ENCODE results near the gene P2RY12. TPM values are rescaled to one million over a fixed set of nuclear protein-coding genes. Genes with fewer than 3 reads are reported as not detected.

P2RY12 gene
- total and polyA plus RNA-seq, 2 of the 8 experiments (the other 6 are each of a cell fraction or from before 2014, with no cell fraction given) = not detected

DNA sequence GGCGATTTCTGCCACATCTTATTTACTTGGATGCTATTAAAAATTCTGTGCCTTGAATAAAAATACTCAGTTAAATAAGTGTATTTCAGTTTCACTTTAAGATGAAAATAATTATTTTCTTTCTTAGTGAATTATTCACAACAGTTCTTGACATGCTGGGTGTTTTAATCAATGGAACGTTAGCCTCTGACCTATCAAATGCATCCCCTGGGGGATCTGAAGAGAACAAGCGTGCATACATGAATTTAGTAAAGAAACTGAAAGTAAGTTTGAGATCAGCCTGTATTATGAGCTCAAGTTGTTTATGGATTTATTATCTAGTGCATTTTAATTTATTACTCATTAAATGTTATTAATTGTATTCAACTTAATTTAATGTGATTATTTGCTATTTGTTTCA, 597 bp downstream of the P2RY12 start:
- no peak overlapping the region for H3K14ac ChIP-seq (ENCODE audit: insufficient read length)
- H2BK120ac ChIP-seq (replicated peaks; ENCODE audit: low read depth, low read length) = no peak overlapping the region
- no peaks in the 10 kb centered on the region for H3K79me1 ChIP-seq (ENCODE audit: low read depth, low read length)
- POLR2A ChIA-PET (ENCODE audit: partially characterized antibody) = no interaction called here
- no peak overlapping the region for H3K56ac ChIP-seq (replicated peaks; ENCODE audit: insufficient read length, low read depth, low read length)
- no peaks in the 10 kb centered on the region for H3K4me1 ChIP-seq (replicated peaks in 1 of 4; ENCODE audit: control insufficient read depth in 3 of 4, insufficient read depth in 4 of 4, low read length in 3 of 4)
- H2BK5ac ChIP-seq (ENCODE audit: low read depth, low read length) = no peak overlapping the region
- DNase-seq (ENCODE audit: low read depth in 1 of 2, low spot score in 2 of 2) = no peak
- H3K9ac ChIP-seq (replicated peaks in 1 of 4; ENCODE audit: extremely low read depth in 1 of 4, low read depth in 3 of 4, low read length in 3 of 4) = no peak overlapping the region
- no peak overlapping the region for H3K27ac ChIP-seq (ENCODE audit: low read depth, low read length)
- H3K23ac ChIP-seq (ENCODE audit: insufficient read length) = no peak overlapping the region
- FAIRE-seq = no peak
- no peaks in the 10 kb centered on the region for H3K9me3 ChIP-seq (ENCODE audit: insufficient read depth in 2 of 2, low read depth in 1 of 2, low read length in 1 of 2)
- no peak overlapping the region for H4K5ac ChIP-seq (ENCODE audit: insufficient read length, low read depth, low read length)
- H4K20me1 ChIP-seq (replicated peaks in 1 of 2; ENCODE audit: control insufficient read depth in 1 of 2, insufficient read depth in 2 of 2, low read length in 2 of 2) = no peaks in the 10 kb centered on the region
- H3K4ac ChIP-seq (replicated peaks; ENCODE audit: insufficient read length, low read depth, low read length) = no peak overlapping the region
- TF ChIP-seq, protein P1, sequence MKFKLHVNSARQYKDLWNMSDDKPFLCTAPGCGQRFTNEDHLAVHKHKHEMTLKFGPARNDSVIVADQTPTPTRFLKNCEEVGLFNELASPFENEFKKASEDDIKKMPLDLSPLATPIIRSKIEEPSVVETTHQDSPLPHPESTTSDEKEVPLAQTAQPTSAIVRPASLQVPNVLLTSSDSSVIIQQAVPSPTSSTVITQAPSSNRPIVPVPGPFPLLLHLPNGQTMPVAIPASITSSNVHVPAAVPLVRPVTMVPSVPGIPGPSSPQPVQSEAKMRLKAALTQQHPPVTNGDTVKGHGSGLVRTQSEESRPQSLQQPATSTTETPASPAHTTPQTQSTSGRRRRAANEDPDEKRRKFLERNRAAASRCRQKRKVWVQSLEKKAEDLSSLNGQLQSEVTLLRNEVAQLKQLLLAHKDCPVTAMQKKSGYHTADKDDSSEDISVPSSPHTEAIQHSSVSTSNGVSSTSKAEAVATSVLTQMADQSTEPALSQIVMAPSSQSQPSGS (IDR thresholded peaks at IDR 0.05; ENCODE audit: low read length) = no peak
- TF ChIP-seq FOSL1 (IDR thresholded peaks at IDR 0.05; ENCODE audit: insufficient read depth, low read depth, low read length) = no peak
- CTCF ChIA-PET (ENCODE audit: partially characterized antibody) = interaction anchor here (0.7 to 1.2 kb wide), 3 partner anchors 14 to 56 kb away, joined by 3 to 4 read pairs (median 3); no protein-coding TSS in a partner anchor
- H2AK5ac ChIP-seq (ENCODE audit: low read depth, low read length) = no peak overlapping the region
- H3K36me3 ChIP-seq (ENCODE audit: control insufficient read depth in 2 of 4, insufficient read depth in 4 of 4, low read length in 3 of 4) = peaks cover 0 to 22% (median 1%) of the 10 kb centered on the region in 4 experiments; a peak in 4 of 8 replicates
- H2BK20ac ChIP-seq (ENCODE audit: low read length) = no peak overlapping the region
- H3K18ac ChIP-seq (ENCODE audit: extremely low read depth, low read length) = no peak overlapping the region
- no peaks in the 10 kb centered on the region for H3K27me3 ChIP-seq (replicated peaks in 1 of 4; ENCODE audit: control insufficient read depth in 3 of 4, extremely low read depth in 1 of 4, insufficient read depth in 3 of 4, low read length in 3 of 4)
- no peaks in the 10 kb centered on the region for H3K79me2 ChIP-seq (ENCODE audit: control insufficient read depth in 1 of 2, insufficient read depth in 2 of 2, low read length in 2 of 2)
- H2BK12ac ChIP-seq (ENCODE audit: low read depth, low read length) = no peak overlapping the region
- no peak overlapping the region for H2AFZ ChIP-seq (ENCODE audit: low read length)
- no peaks in the 10 kb centered on the region for H3K23me2 ChIP-seq (ENCODE audit: low read depth, low read length)
- H2BK15ac ChIP-seq (ENCODE audit: low read length) = no peak overlapping the region
- H3K4me2 ChIP-seq (ENCODE audit: insufficient read depth in 1 of 2, low read depth in 2 of 2, low read length in 2 of 2) = no peak overlapping the region
- no peak overlapping the region for H4K91ac ChIP-seq (replicated peaks; ENCODE audit: insufficient read length, low read length)
- no peak overlapping the region for H4K8ac ChIP-seq (ENCODE audit: extremely low read depth, insufficient read depth, low read length)
- 77% methylated on average over 3 of the region's 3 CpGs; no CpG with 5 or more reads in 1 of the 2 experiments for WGBS, 2 experiments (ENCODE audit: extremely low coverage in 1 of 2, insufficient coverage in 1 of 2, insufficient read length in 1 of 2, insufficient replicate concordance in 2 of 2, low coverage in 1 of 2, low lambda C conversion rate in 2 of 2, missing lambda C conversion rate in 1 of 2)
- H3K4me3 ChIP-seq (ENCODE audit: extremely low read depth in 1 of 4, insufficient read depth in 2 of 4, low read depth in 3 of 4, low read length in 4 of 4) = no peak overlapping the region

Data from H1 (cell line).